Loucy (cell line): ENCODE data around the gene ADRM1.

Source experiments
- CTCF ChIP-seq: fragments of 200-600 bp; sonication (generic); conservative IDR thresholded peaks from 2 replicates; pipeline ENCODE4 v1.5.1; 2014; ENCODE audit warnings: mild to moderate bottlenecking, antibody characterized with exemption, low read length
- EZH2phosphoT487 ChIP-seq: fragments of 200-600 bp; IDR thresholded peaks from 2 replicates; pipeline ENCODE4 v1.6.1; 2018; ENCODE audit warnings: antibody characterized with exemption, mild to moderate bottlenecking, moderate library complexity, borderline replicate concordance

DNA sequence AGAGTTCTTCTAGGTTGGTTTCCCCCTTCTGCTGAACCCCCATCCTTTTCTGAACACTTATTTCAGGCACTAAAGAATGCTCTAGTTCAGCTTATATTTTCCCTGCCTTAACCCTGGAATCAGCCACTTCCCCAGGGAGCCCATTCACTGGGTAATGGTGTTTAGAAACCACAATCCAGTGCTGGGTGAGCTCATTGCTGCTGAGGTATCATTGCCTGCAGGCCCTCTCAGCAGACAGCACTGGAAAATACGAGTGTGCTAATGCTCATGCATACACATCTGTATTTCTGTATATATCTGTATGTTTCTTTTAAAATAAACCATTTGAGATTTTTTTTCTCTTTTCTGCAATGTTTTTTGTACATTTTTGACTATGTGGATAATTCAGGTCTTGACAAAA, 37.4 kb upstream of the ADRM1 start:
- TF ChIP-seq CTCF (no peak), EZH2phosphoT487 (no peak)
